HG03354 (cell line): ENCODE measurements around the gene GOLGA8J.
"Not testable (repeated sequence)": the region's sequence is repeated elsewhere in the genome, so short reads cannot be mapped to it uniquely, and the experiment has no call there.

Experiments
- ATAC-seq: cut with Tn5 transposase; IDR thresholded peaks from one replicate; pipeline ENCODE4 v1.9.1; 2021; ENCODE audit warnings: mild to moderate bottlenecking; ENCODE audit not compliant: unreplicated experiment, poor library complexity, severe bottlenecking

GOLGA8J gene

GRCh38 chr15:30082655-30083054, at the start of gene GOLGA8J:
TSS of gene GOLGA8J (plus strand) at chr15:30082955. CDS start at chr15:30083053, 98 bp downstream.
- ATAC-seq: not testable (repeated sequence)

DNA sequence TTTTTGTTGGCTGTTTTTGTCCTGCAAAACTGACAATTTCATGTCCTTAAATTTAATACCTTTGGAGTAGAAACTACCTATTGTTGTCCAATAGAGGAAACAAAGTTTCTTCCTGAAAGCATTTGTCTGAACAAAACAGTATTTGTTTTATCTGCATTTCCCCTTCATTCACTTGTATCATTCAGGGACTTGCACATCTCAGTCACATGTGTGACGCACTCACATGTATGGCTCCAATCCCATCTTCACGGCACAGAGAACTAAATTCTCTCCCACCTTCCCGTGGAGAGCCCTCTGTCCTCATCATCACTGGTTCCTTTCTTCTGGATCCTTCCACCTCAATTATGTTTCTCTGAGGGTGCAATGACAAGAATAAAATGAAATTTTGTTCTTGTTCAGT, 49.5 kb upstream of the GOLGA8J start:
- no peak for ATAC-seq

- ATAC-seq: no peak
Measured at GRCh38 chr15:30033763-30034162, 49.0 kb upstream of the GOLGA8J start.

GRCh38 chr15:30036036-30036703, 46.6 kb upstream of the GOLGA8J start:
- no peak for ATAC-seq

DNA sequence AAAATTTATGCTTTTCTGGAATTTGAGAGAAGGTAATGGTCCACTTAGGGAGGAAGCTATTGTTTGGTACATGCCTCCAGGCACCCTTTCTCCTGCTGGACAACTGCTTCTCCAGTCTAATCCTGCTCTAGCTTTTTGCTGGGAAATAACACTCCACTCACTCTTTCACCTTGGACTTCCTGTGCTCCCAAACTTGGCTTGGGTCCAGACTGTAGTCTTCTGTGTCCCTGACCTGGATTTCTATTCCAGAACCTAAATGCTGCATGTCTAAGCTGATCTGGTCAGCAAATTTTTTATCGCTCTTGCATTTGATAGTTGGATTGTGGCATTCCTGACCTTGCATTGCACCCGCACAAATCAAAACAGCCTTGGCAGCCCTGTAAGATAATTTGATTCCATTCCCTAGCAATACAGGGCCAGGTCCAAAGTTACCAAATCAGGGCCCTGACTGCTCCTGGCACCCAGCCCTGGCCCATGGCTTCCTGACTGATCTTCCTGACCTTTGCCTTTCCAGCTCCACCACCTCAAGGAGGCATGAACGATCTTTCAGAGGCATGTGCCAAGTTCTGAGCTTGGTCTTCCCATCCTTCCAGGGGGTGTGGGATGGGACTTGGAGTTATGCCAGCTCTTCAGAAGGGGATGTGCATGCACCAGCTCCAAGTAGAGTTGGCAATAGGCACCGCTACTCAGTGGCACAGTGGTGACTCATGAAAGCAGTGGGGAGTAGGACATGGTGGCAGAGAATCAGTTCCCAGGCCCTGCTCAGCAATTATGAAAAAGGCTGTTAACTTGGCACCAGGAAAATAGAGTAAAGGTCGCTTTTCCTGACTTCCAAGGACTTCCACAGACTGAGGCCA, 43.9 kb upstream of the GOLGA8J start:
- no peak for ATAC-seq

DNA sequence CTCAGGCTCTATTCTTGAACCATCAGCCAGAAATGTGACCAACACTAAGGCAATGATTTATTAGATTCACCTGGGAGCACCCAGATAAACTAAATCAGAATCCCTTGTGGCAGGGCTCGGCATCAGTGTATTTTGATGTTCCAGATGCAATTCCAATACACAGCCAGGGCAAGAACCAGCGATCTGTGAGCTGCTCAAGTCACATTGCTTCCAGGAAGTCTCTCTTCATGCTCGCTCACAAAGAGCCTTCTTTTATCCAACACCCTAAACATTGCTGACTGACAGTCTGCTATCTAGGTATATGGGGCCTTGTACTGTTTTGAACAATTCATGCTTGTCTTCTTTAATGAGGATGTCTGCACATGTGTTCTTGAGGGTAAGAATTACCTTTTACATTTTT, 40.9 kb upstream of the GOLGA8J start:
- no peak for ATAC-seq

DNA sequence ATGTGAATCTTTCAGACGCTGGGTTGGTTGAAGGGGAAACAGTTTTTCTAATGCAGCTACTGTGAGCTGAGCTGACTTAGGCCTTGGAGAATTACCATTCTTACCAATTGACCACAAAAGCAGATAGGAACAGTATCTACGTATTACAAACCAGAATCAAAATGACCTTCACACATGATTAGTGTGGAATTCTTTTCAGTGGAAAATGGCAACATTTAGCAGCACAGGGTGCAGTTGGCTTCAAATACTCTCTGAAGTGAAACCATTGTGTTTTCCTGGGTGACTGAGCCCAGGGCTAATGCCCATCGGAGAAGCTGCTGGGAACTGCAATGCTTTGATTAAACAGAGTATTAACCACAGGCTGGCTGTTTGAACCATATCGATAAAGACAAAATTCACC, 40.2 kb upstream of the GOLGA8J start:
- no peak for ATAC-seq

DNA sequence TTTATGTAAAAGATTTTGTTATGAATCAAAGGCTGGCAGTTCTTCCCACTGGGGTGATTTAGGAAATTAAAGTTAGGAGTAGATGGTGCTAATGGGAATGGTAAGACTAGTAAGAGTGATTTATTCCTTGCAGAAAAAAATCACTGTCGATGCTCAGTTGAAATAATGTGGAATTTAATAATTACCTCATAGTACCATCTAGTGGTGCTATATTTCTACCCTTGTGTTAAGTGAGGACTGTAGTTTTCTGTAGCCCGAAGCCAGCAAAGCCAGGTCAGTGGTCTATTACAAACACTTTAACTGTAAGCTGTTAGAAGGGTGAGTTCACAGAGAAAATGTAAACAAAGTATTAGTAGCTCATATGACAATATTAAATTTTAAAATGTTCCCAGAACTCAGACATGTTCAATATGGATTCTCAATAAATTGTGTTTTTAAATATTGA, 39.5 kb upstream of the GOLGA8J start:
- ATAC-seq: no peak

DNA sequence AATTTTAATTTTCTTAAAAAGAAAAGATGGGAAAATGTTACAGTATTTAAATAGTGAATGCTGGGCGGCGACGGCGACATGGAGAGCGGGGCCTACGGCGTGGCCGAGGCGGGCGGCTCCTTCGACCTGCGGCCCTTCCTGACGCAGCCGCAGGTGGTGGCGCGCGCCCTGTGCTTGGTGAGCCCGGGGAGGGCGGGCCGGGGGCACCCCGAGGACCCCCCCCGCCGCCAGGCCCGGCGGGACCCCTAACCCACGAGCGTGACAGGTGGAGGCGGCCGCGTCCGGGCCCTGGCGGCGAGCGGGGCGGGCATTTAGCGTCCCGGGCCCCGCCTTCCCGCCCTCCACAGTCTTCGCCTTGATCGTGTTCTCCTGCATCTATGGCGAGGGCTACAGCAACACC, 38.4 kb upstream of the GOLGA8J start:
- ATAC-seq: no peak

GRCh38 chr15:30044826-30045225, 37.9 kb upstream of the GOLGA8J start:
- not testable (repeated sequence) for ATAC-seq

- not testable (repeated sequence) for ATAC-seq
Measured at GRCh38 chr15:30045248-30046041, 37.3 kb upstream of the GOLGA8J start.

DNA sequence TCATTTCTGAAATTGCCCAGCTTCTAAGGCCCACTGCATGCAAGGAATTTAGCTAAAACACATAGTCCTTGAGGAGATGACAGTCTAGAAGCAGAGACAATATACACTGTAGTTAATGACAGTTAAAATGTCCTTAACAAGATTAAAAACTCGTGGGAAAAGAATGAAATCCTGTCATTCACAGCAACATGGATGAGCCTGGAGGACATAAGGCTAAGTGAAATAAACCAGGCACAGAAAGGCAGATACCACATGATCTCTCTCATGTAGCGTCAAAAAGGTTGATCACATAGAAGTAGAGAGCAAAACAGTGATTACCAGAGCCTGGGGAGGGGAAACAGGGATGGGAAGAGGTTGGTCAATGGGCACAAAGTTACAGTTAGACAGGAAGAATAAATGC, 36.3 kb upstream of the GOLGA8J start:
- ATAC-seq: no peak

GRCh38 chr15:30055604-30056003, 27.2 kb upstream of the GOLGA8J start:
- no peak for ATAC-seq

GRCh38 chr15:30056166-30056565, 26.6 kb upstream of the GOLGA8J start:
- no peak for ATAC-seq

DNA sequence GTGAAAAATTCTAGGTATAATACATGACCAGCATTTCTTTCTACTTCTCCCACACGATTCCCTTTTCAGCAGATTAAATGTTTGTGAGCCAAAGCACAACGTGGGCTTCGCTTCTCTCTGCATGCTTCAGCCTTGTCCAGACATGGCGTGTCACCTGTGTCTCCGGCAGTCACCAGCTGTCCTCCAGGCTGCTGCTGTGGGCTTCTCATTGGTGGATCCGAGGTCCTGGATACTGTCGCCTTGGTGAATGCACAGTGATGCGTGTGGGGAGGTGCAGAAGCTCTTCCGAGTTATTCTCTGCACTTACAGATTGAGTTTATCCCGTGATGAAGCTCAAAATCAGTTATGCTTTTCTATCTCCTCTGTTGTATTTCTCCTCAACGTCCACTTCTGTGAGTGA, 23.0 kb upstream of the GOLGA8J start:
- ATAC-seq: no peak

GRCh38 chr15:30062881-30063280, 19.9 kb upstream of the GOLGA8J start:
- no peak for ATAC-seq

DNA sequence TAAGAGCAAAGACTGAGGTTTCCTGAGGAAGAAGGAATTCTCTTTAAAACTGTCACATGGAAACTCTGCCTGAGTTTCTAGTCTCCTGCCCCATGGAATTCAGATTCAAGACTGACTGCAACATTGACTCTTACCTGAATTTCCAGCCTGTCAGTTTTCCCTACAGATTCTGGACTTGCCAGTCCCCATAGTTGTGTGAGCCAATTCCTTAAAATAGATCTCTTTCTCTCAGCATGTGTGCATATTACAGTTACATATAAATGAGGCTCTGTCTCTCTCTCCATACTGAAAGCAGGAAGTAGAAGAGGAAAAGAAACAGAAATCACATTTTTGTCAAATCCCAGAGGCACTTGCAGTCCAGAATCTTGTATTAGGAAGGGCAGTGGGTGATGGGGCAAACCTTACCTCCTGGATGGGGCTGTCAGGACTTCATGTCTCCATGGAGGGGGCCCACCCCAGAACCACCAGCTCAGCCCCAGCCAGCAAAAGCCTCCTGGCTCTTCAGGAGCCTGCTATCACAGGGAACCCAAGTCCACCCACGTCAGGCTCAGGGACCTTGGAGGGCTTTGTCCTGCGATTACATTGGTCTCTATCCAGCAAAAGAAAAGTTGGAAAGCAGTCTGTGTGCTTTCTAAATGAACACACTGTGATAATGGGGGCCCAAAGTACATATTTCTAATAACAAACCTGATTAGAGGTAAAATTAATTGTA, 18.8 kb upstream of the GOLGA8J start:
- no peak for ATAC-seq

DNA sequence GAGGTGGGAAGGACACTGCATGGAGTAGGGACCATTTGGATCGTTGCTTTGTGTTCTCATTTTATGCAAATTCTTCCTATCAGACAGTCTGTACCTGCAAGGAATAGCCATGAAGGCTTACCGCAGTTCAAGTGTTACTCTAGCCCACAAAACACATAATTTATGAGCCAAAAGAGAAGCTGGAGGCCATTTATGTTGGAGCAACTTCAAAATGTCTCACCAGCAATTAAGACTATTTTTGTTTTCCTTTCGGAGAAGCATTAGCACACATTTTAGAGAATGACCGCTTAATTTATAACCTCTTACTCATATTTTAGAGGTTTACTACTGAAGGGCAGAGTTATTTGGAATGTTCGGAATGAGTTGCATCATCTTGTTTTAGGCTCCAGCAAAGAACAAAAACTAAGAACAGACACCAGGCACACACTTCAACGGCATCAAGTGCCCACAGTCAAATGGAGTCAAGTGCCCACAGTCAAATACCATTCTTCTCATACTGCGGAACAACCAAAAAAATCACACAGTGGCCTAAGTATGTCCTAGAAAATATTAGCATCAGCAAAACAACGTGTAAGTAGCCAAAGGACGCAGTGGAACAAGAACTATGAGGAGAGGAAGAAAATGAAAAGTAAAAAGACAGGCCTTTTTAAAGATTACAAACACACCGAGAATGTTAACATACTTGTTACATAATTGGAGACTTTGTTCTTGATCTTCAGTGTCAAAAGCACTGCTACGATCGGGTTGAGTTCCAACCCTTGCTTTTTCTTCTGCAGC, 17.5 kb upstream of the GOLGA8J start:
- no peak for ATAC-seq

- no peak for ATAC-seq
Measured at GRCh38 chr15:30068326-30068725, 14.4 kb upstream of the GOLGA8J start.
